ENCODE measurements around the gene STAT3. TPM values are rescaled to one million over a fixed set of nuclear protein-coding genes. Genes with fewer than 3 reads are reported as not detected.

Gene STAT3
- total RNA-seq, 2 donors from 2014 or later = 217 to 360 TPM

DNA sequence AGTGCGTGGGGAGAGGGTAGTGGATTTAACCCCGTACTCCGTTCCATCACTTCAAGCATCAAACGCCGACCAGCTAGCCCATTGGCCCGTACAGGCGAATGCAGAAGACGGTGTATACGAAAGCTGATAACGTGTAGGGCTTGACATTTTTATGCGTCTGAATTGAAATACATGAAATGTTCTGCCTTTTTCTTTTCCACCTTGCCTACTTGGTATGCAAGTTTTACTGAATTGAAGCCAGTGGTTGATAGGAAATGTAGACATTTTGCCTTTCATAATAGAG lies 834 bp upstream of the STAT3 start:
- H3K4me3 ChIP-seq = peak overlapping the region; percentile 94
- ATAC-seq (ENCODE audit: insufficient number of reproducible peaks, low FRiP score, low read depth) = peak; percentile 26
- TF ChIP-seq, protein P1, sequence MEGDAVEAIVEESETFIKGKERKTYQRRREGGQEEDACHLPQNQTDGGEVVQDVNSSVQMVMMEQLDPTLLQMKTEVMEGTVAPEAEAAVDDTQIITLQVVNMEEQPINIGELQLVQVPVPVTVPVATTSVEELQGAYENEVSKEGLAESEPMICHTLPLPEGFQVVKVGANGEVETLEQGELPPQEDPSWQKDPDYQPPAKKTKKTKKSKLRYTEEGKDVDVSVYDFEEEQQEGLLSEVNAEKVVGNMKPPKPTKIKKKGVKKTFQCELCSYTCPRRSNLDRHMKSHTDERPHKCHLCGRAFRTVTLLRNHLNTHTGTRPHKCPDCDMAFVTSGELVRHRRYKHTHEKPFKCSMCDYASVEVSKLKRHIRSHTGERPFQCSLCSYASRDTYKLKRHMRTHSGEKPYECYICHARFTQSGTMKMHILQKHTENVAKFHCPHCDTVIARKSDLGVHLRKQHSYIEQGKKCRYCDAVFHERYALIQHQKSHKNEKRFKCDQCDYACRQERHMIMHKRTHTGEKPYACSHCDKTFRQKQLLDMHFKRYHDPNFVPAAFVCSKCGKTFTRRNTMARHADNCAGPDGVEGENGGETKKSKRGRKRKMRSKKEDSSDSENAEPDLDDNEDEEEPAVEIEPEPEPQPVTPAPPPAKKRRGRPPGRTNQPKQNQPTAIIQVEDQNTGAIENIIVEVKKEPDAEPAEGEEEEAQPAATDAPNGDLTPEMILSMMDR (IDR thresholded peaks at IDR 0.05) = no peak
- H3K4me1 ChIP-seq (ENCODE audit: control insufficient read depth in 1 of 2, low read depth in 2 of 2) = peaks cover 11 to 29% of the 10 kb centered on the region in 2 donors
- no peaks in the 10 kb centered on the region for H3K27me3 ChIP-seq (replicated peaks; ENCODE audit: insufficient read depth)
- H3K27ac ChIP-seq = peak overlapping the region; percentile 93 to 97
- H3K9me3 ChIP-seq = no peaks in the 10 kb centered on the region
- H3K36me3 ChIP-seq = no peaks in the 10 kb centered on the region
- DNase-seq (ENCODE audit: low spot score) = no peak

DNA sequence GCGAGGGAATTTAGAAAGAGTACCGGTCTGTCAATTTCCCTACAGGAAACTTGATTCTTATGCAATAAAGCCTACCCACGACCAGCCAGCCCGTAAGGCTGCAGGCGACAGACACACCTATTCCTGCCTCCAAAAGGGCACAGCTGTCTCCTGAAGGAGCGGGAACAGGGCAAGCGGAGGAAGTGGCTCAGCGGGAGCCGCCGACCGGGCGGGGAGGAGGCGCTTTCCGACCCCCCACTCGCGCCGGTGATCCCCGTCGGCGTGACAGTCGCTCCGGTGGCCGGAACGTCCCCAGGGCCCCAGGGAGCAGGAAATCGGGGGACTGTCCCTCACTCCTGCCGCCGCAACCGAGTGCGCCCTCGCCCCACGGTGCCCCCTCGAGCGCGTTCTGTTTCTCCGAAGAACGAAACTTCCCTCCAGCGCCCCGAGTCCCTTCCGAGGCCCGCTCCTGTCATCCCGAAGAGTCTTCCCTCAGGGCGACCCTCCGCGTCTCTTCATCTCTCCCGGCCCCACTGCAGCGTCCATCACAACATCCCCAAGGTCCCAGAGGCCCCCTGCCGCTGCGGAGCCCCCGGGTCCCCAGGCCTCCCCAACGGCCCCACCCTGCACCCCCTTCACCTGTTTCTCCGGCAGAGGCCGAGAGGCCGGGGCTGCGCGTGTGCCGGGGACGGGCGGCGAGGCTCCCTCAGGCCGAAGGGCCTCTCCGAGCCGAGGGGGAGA lies 421 bp downstream of the STAT3 start:
- TF ChIP-seq, protein P1 (IDR thresholded peaks at IDR 0.05) = no peak
- ATAC-seq (ENCODE audit: insufficient number of reproducible peaks, low FRiP score, low read depth) (no peak), DNase-seq (ENCODE audit: low spot score) (no peak)
- Histone ChIP-seq H3K9me3 (no peaks in the 10 kb centered on the region), H3K27me3 (replicated peaks; ENCODE audit: insufficient read depth) (no peaks in the 10 kb centered on the region), H3K4me3 (peak overlapping the region; percentile 94), H3K36me3 (no peaks in the 10 kb centered on the region), H3K27ac (peak overlapping the region; percentile 99 to 100), H3K4me1 (ENCODE audit: control insufficient read depth in 1 of 2, low read depth in 2 of 2) (peaks cover 11 to 37% of the 10 kb centered on the region in 2 donors)

DNA sequence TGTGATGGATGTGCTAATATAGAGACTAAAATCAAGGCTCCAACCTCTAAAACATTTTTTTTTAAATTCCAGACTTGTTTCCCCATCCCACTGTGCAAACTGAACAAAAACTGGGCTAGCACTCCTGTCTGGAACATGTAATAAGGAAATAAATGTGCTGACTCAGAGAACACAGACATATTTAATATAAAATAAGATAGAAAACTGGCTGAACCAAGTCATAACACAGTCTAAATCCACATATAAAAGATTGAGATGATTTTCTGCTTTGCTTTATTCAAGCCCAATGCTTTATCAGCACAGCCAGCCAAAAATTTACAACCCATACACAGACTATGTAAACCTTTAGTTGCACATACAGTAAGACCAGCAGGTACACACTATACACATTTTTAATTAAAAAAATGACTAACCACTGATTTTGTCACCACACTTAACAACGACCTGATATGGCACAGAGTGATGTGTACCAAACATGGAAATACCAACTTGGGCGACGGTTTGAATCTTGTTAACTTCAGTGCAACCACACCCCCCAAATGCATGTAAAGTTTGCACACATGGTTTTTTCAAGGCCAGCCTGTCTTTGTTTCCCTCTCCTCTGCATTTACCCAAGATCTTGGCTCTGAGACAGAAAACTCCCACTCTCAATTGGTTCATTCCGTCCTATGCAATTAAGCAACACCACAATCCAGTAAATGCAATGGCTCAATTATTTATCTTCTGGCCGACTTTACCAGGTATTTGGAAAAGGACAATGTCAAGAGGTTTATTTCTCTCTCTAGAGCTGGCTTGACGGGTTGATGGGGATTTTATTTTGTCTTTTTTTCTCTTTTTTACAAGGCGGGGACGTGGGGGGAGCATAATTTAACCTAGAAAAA lies 1.2 kb downstream of the STAT3 start:
- TF ChIP-seq, protein P1 (IDR thresholded peaks at IDR 0.05) = no peak
- H3K27me3 ChIP-seq (replicated peaks; ENCODE audit: insufficient read depth) = no peaks in the 10 kb centered on the region
- no peaks in the 10 kb centered on the region for H3K9me3 ChIP-seq
- peak overlapping the region; percentile 99 to 100 for H3K27ac ChIP-seq
- H3K4me1 ChIP-seq (ENCODE audit: control insufficient read depth in 1 of 2, low read depth in 2 of 2) = peaks cover 18 to 45% of the 10 kb centered on the region in 2 donors
- H3K36me3 ChIP-seq = no peaks in the 10 kb centered on the region
- DNase-seq (ENCODE audit: low spot score) (no peak), ATAC-seq (ENCODE audit: insufficient number of reproducible peaks, low FRiP score, low read depth) (no peak)
- peak overlapping the region; percentile 94 for H3K4me3 ChIP-seq

DNA sequence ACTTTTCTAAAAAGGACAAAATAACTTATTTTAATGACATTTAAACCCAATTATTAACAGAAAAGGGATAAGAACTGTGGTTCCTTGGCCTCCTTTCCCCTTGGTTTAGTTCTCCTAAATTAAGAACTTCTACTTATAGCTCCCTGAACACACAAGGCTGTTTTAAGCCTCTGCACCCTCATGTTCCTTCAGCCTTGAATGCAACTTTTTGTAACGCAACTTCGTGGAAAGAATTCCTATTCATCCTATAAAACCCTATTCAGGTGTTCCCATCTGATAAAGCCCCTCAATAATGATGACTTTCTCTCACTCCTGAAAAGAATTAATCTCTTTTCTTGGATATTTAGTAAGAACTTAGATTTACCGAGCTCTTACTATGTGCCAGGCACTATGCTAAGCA lies 6.3 kb downstream of the STAT3 start:
- TF ChIP-seq, protein P1 (IDR thresholded peaks at IDR 0.05) = no peak
- Histone ChIP-seq H3K9me3 (no peaks in the 10 kb centered on the region), H3K4me3 (peak overlapping the region; percentile 24), H3K36me3 (no peaks in the 10 kb centered on the region), H3K27me3 (replicated peaks; ENCODE audit: insufficient read depth) (no peaks in the 10 kb centered on the region), H3K27ac (peak overlapping the region in 1 of 2 donors; percentile 75), H3K4me1 (ENCODE audit: control insufficient read depth in 1 of 2, low read depth in 2 of 2) (peaks cover 54 to 88% of the 10 kb centered on the region in 2 donors)
- DNase-seq (ENCODE audit: low spot score) (no peak), ATAC-seq (ENCODE audit: insufficient number of reproducible peaks, low FRiP score, low read depth) (no peak)

DNA sequence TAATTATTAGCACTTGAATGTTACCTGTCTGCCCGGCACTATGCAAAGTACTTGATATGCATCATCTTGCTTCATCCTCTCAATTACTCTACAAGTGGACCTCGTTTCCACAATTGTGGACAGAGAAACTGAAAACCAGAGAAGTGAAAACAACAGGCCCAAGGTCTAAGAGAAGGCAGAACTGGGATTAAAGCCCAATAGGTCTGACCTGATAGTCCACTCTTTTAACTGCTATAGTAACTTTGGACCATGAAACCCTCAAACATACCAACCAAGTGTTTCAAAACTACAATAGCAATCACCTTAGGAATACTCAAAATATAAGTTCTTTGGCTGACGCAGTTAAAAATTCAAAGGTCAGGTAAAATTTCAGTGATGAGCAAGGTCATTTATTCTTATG lies 7.3 kb downstream of the STAT3 start:
- ATAC-seq (ENCODE audit: insufficient number of reproducible peaks, low FRiP score, low read depth) = no peak
- Histone ChIP-seq H3K4me1 (ENCODE audit: control insufficient read depth in 1 of 2, low read depth in 2 of 2) (peaks cover 53 to 80% of the 10 kb centered on the region in 2 donors), H3K36me3 (no peaks in the 10 kb centered on the region), H3K9me3 (no peaks in the 10 kb centered on the region), H3K27ac (peak overlapping the region; percentile 49 to 75), H3K4me3 (no peak overlapping the region), H3K27me3 (replicated peaks; ENCODE audit: insufficient read depth) (no peaks in the 10 kb centered on the region)
- TF ChIP-seq, protein P1 (IDR thresholded peaks at IDR 0.05) = no peak
- no peak for DNase-seq (ENCODE audit: low spot score)
